A549 (cell line): ENCODE data around the gene MRM3. TPM values are rescaled to one million over a fixed set of nuclear protein-coding genes. Genes with fewer than 3 reads are reported as not detected.
A peak's percentile ranks its signal among the peaks of the same experiment; 100 is the strongest.
"Not testable (repeated sequence)": the region's sequence is repeated elsewhere in the genome, so short reads cannot be mapped to it uniquely, and the experiment has no call there.

Experiments used
- ATAC-seq, 2 experiments: fragments of 200-7000 bp in 1 of 2; fragments of >200 bp in 1 of 2; cut with Nextera tagmentation in 1 of 2; cut with Tn5 transposase in 1 of 2; 3 replicates each; pipeline versions ENCODE4 v1.8.0 to v1.9.1; 2018 to 2020; ENCODE audit warnings: mild to moderate bottlenecking in 1 of 2, moderate library complexity in 1 of 2
- CTCF ChIA-PET: fragments of 300-600 bp; sonication (Branson Sonifier 250); formaldehyde crosslinking; extraction: SDS; loops from one replicate; lab custom pipeline; 2021; ENCODE audit warnings: antibody characterized with exemption, inconsistent platforms; lab: Yijun Ruan, JAX
- POLR2A ChIA-PET: fragments of 350-600 bp; formaldehyde crosslinking; extraction: SDS; loops from one replicate; lab custom pipeline; 2021; ENCODE audit warnings: antibody characterized with exemption, inconsistent platforms; lab: Yijun Ruan, JAX
- DNase-seq, 2 experiments: peaks; one replicate each; pipeline versions ENCODE4 v3.0.0 to v3.0.0-alpha.2; 2011 to 2016; ENCODE audit warnings: low read depth in 1 of 2, low spot score in 1 of 2
- FAIRE-seq: peaks from 2 replicates; lab custom pipeline; 2011; peaks lifted over from hg19 to GRCh38; lab: Jason Lieb, UNC
- H3K27ac ChIP-seq, 2 experiments: fragments of >200 bp; sonication (Bioruptor Twin); formaldehyde crosslinking; 3 replicates each; pipeline ENCODE4 v1.5.1; 2016 to 2017
- H3K4me1 ChIP-seq: fragments of >200 bp; sonication (Bioruptor Twin); formaldehyde crosslinking; 3 replicates; pipeline ENCODE4 v1.6.1; 2016
- H3K4me2 ChIP-seq: fragments of >200 bp; sonication (Bioruptor Twin); formaldehyde crosslinking; 3 replicates; pipeline ENCODE4 v1.6.1; 2016
- H3K4me3 ChIP-seq: fragments of >200 bp; sonication (Bioruptor Twin); formaldehyde crosslinking; 3 replicates; pipeline ENCODE4 v1.5.1; 2016
- H3K9me3 ChIP-seq: fragments of >200 bp; sonication (Bioruptor Twin); formaldehyde crosslinking; 3 replicates; pipeline ENCODE4 v1.6.1; 2016
- BHLHE40 ChIP-seq: IDR thresholded peaks from 2 replicates; pipeline ENCODE4 v1.6.1; 2012; ENCODE audit warnings: low read depth, low read length, inconsistent platforms
- CEBPB ChIP-seq, 2 experiments: fragments of >200 bp in 1 of 2; sonication (Bioruptor Twin) in 1 of 2; formaldehyde crosslinking in 1 of 2; IDR thresholded peaks; 2 replicates each; pipeline ENCODE4 v1.6.1; 2012 to 2016
- CHD2 ChIP-seq: fragments of 150-350 bp; IDR thresholded peaks from 2 replicates; pipeline ENCODE4 v1.6.1; 2014; ENCODE audit warnings: low read length; ENCODE audit not compliant: partially characterized antibody
- CHD4 ChIP-seq: fragments of 200-600 bp; sonication (generic); IDR thresholded peaks from 2 replicates; pipeline ENCODE4 v1.6.1; 2016; ENCODE audit warnings: antibody characterized with exemption, mild to moderate bottlenecking, borderline replicate concordance
- CTCF ChIP-seq: fragments of >200 bp; sonication (Bioruptor Twin); formaldehyde crosslinking; IDR thresholded peaks from 3 replicates; pipeline ENCODE4 v1.5.1; 2016
- EHF ChIP-seq: fragments of 250-450 bp; sonication (Bioruptor Pico); IDR thresholded peaks from 2 replicates; pipeline ENCODE4 v1.5.0; 2020; ENCODE audit warnings: mild to moderate bottlenecking
- EP300 ChIP-seq, 2 experiments: fragments of >200 bp; sonication (Bioruptor Twin); formaldehyde crosslinking; IDR thresholded peaks; 2 replicates in 1 of 2; 3 replicates in 1 of 2; pipeline ENCODE4 v1.6.1; 2016 to 2017
- ESRRA ChIP-seq: fragments of 150-350 bp; IDR thresholded peaks from 2 replicates; pipeline ENCODE4 v1.6.1; 2014; ENCODE audit warnings: mild to moderate bottlenecking, low read length, borderline replicate concordance
- FOSB ChIP-seq: fragments of 250-450 bp; sonication (Bioruptor Pico); IDR thresholded peaks from 2 replicates; pipeline ENCODE4 v1.5.0; 2020; ENCODE audit warnings: mild to moderate bottlenecking, moderate library complexity
- HMGXB4 ChIP-seq: fragments of 250-450 bp; sonication (Bioruptor Pico); IDR thresholded peaks from 2 replicates; pipeline ENCODE4 v1.5.0; 2021; ENCODE audit warnings: mild to moderate bottlenecking, moderate library complexity, borderline replicate concordance
- HOXA7 ChIP-seq: fragments of 250-450 bp; sonication (Bioruptor Pico); IDR thresholded peaks from 2 replicates; pipeline ENCODE4 v1.5.0; 2020; ENCODE audit warnings: mild to moderate bottlenecking, moderate library complexity
- HOXB13 ChIP-seq: fragments of 250-450 bp; sonication (Bioruptor Pico); IDR thresholded peaks from 2 replicates; pipeline ENCODE4 v1.5.0; 2020; ENCODE audit warnings: low read depth, mild to moderate bottlenecking, moderate library complexity
- HOXB5 ChIP-seq: fragments of 250-450 bp; sonication (Bioruptor Pico); IDR thresholded peaks from 2 replicates; pipeline ENCODE4 v1.5.0; 2020; ENCODE audit warnings: mild to moderate bottlenecking, moderate library complexity
- JUNB ChIP-seq: fragments of >200 bp; sonication (Bioruptor Twin); formaldehyde crosslinking; IDR thresholded peaks from 2 replicates; pipeline ENCODE4 v1.6.1; 2016
- KDM1A ChIP-seq: fragments of 200-600 bp; sonication (generic); IDR thresholded peaks from 2 replicates; pipeline ENCODE4 v1.6.1; 2016; ENCODE audit warnings: low read depth, mild to moderate bottlenecking
- MAZ ChIP-seq: fragments of 150-350 bp; IDR thresholded peaks from 2 replicates; pipeline ENCODE4 v1.6.1; 2014; ENCODE audit warnings: antibody characterized with exemption, low read depth, low read length, borderline replicate concordance
- MYC ChIP-seq: IDR thresholded peaks from 2 replicates; pipeline ENCODE4 v1.6.1; 2012; ENCODE audit warnings: mild to moderate bottlenecking, inconsistent platforms, low read length, improper control_type of control experiment, borderline replicate concordance
- NFE2L2 ChIP-seq: fragments of 150-350 bp; conservative IDR thresholded peaks from 2 replicates; pipeline ENCODE4 v1.6.1; 2014; ENCODE audit warnings: low read length
- NPAS2 ChIP-seq: fragments of 250-450 bp; sonication (Bioruptor Pico); IDR thresholded peaks from 2 replicates; pipeline ENCODE4 v1.8.0; 2022; ENCODE audit warnings: mild to moderate bottlenecking, moderate library complexity, borderline replicate concordance
- PHF8 ChIP-seq: fragments of 200-600 bp; sonication (generic); IDR thresholded peaks from 2 replicates; pipeline ENCODE4 v1.6.1; 2016; ENCODE audit warnings: low read depth, mild to moderate bottlenecking, antibody characterized with exemption, moderate library complexity, borderline replicate concordance
- POLR2AphosphoS2 ChIP-seq: conservative IDR thresholded peaks from 2 replicates; pipeline ENCODE4 v1.6.1; 2012; ENCODE audit warnings: low read length, improper control_type of control experiment, inconsistent platforms
- RAD21 ChIP-seq, 2 experiments: fragments of >200 bp in 1 of 2; sonication (Bioruptor Twin) in 1 of 2; formaldehyde crosslinking in 1 of 2; IDR thresholded peaks in 1 of 2; conservative IDR thresholded peaks in 1 of 2; 2 replicates in 1 of 2; 3 replicates in 1 of 2; pipeline ENCODE4 v1.6.1; 2012 to 2018; ENCODE audit warnings: inconsistent platforms in 1 of 2
- RFX5 ChIP-seq: fragments of 450-650 bp; IDR thresholded peaks from 2 replicates; pipeline ENCODE4 v1.7.1; 2014; ENCODE audit warnings: antibody characterized with exemption, mild to moderate bottlenecking, moderate library complexity
- SREBF2 ChIP-seq: fragments of 450-650 bp; IDR thresholded peaks from 2 replicates; pipeline ENCODE4 v1.6.1; 2014; ENCODE audit warnings: mild to moderate bottlenecking, moderate library complexity
- TFCP2L1 ChIP-seq: fragments of 250-450 bp; sonication (Bioruptor Pico); IDR thresholded peaks from 2 replicates; pipeline ENCODE4 v1.5.0; 2021; ENCODE audit warnings: mild to moderate bottlenecking
- TP53 ChIP-seq: fragments of 250-450 bp; sonication (Bioruptor Pico); IDR thresholded peaks from 2 replicates; pipeline ENCODE4 v1.5.0; 2021; ENCODE audit warnings: mild to moderate bottlenecking, moderate library complexity
- ZSCAN20 ChIP-seq: fragments of 250-450 bp; sonication (Bioruptor Pico); IDR thresholded peaks from 2 replicates; pipeline ENCODE4 v1.8.0; 2022; ENCODE audit warnings: mild to moderate bottlenecking, moderate library complexity
- WGBS: methylation state at CpG from one replicate; pipeline ENCODE4 v1.1.6; 2017; ENCODE audit errors: missing lambda C conversion rate; 5-methylcytosine and 5-hydroxymethylcytosine counted together
- polyA plus RNA-seq, 4 experiments: library from polyadenylated mRNA; depleted of rRNA in 3 of 4; stranded (reverse); fragments of >200 nt; fragmentation: RNase III in 1 of 4; extraction: RNeasy Plus Mini Kit Qiagen cat#74134 plus additional on column Dnase treatment in 1 of 4; gene quantifications; 2 replicates in 3 of 4; 3 replicates in 1 of 4; pipeline ENCODE4 v1.2.3, GENCODE V29; 2011 to 2017

The MRM3 gene
- polyA plus RNA-seq, 2 of the 4 experiments (the other 2 are of a cell fraction) = 38.8 to 47.1 TPM

- TF ChIP-seq JUNB = no peak
- no peak for TF ChIP-seq CTCF
- TF ChIP-seq NFE2L2 = no peak
- TF ChIP-seq RAD21 (conservative IDR thresholded peaks at IDR 0.05 in 1 of 2, IDR thresholded peaks at IDR 0.05 in 1 of 2) = no peak
- TF ChIP-seq SREBF2 = no peak
- TF ChIP-seq MYC = no peak
- TF ChIP-seq MAZ = no peak
- no peak for TF ChIP-seq PHF8
- TF ChIP-seq HOXB5 (CRISPR knock-in tag) = no peak
- no peak for TF ChIP-seq NPAS2
- TF ChIP-seq KDM1A = no peak
- no peak for TF ChIP-seq CHD4
- no peak for TF ChIP-seq EHF (CRISPR knock-in tag)
- TF ChIP-seq ESRRA = no peak
- peaks cover 13% of the 10 kb centered on the region for H3K4me1 ChIP-seq
- ChIA-PET CTCF (interaction anchor here (0.6 to 19.5 kb wide), 7 partner anchors 32 to 268 kb away, joined by 3 to 428 read pairs (median 3); partner anchors contain the start of genes NXN and TIMM22), POLR2A (interaction anchor here (1.7 kb wide), 1 partner anchor 12 kb away, joined by 3 read pairs; no protein-coding TSS in a partner anchor)
- no peak for FAIRE-seq
- no peak for ATAC-seq
- no peaks in the 10 kb centered on the region for H3K9me3 ChIP-seq
- H3K27ac ChIP-seq = no peak overlapping the region
- no peak overlapping the region for H3K4me2 ChIP-seq
- 78% methylated on average over 4 of the region's 4 CpGs for WGBS
- no peak for DNase-seq
- no peak overlapping the region for H3K4me3 ChIP-seq
Measured at GRCh38 chr17:788551-788950, 6.4 kb downstream of the MRM3 start.

- no peaks in the 10 kb centered on the region for H3K9me3 ChIP-seq
- FAIRE-seq (peak; percentile 28), DNase-seq (no peak), ATAC-seq (no peak)
- TF ChIP-seq MAZ (no peak), EHF (CRISPR knock-in tag) (no peak), CHD2 (no peak), TP53 (no peak), HMGXB4 (CRISPR knock-in tag) (no peak), FOSB (CRISPR knock-in tag) (no peak), TFCP2L1 (CRISPR knock-in tag) (no peak), POLR2AphosphoS2 (no peak; the same call in 1 of the 2 replicates), CEBPB (IDR thresholded peaks at IDR 0.05) (no peak), EP300 (IDR thresholded peaks at IDR 0.05) (no peak), HOXB13 (CRISPR knock-in tag) (no peak), CHD4 (no peak), ZSCAN20 (CRISPR knock-in tag) (no peak), RFX5 (no peak), BHLHE40 (no peak), HOXA7 (no peak)
- H3K4me2 ChIP-seq = no peak overlapping the region
- no peak overlapping the region for H3K27ac ChIP-seq
- ChIA-PET POLR2A (interaction anchor here (1.7 kb wide), 1 partner anchor 11 kb away, joined by 3 read pairs; no protein-coding TSS in a partner anchor), CTCF (interaction anchor here (0.6 to 19.5 kb wide), 5 partner anchors 65 to 207 kb away, joined by 3 to 428 read pairs (median 3); partner anchors contain the start of genes NXN and TIMM22)
- 92% methylated on average over 14 of the region's 14 CpGs for WGBS
- peaks cover 8% of the 10 kb centered on the region; the same call in 2 of the 3 replicates for H3K4me1 ChIP-seq
- no peak overlapping the region for H3K4me3 ChIP-seq
Measured at GRCh38 chr17:789160-789840, 7.1 kb downstream of the MRM3 start.

GRCh38 chr17:789931-790873, 8.0 kb downstream of the MRM3 start:
- POLR2A ChIA-PET = interaction anchor here (0.6 kb wide), 1 partner anchor 127 kb away, joined by 4 read pairs; no protein-coding TSS in a partner anchor
- ATAC-seq = peak; percentile 10 to 30; a peak in 5 of 6 replicates
- FAIRE-seq, H3K4me2 ChIP-seq, DNase-seq, H3K27ac ChIP-seq, H3K9me3 ChIP-seq, H3K4me3 ChIP-seq, H3K4me1 ChIP-seq: not testable (repeated sequence)
- CTCF ChIA-PET = interaction anchor here (0.6 to 19.5 kb wide), 4 partner anchors 64 to 207 kb away, joined by 3 to 428 read pairs (median 3); partner anchors contain the start of genes NXN and TIMM22
- 93% methylated on average over 27 of the region's 38 CpGs for WGBS
